NCI-H748 (cell line): ENCODE measurements around the gene GOLGA8K.
"Not testable (repeated sequence)": the region's sequence is repeated elsewhere in the genome, so short reads cannot be mapped to it uniquely, and the experiment has no call there.

Experiments
- DNase-seq: peaks from one replicate; lab custom pipeline; 2025; ENCODE audit not compliant: unreplicated experiment; lab: John Stamatoyannopoulos, UW

The GOLGA8K gene

DNA sequence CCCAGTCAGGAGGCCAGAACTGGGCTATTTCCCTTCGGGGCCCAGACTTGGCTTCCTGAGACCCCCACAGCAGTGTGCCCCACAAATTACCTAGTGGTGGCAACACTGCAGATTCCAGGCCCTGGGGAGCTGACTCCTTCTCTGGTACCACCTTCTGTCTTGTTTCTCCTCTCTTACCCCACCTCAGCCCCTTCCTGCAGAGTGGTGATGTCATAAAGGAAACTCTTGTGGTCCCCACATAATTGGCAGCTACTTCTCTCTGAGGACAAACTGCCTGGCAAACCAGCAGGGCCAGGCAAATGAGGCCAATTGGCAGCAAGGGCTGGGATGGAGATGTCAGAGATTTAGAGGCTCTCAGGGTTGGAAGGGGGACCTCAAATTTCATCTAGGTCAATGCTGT, 44.6 kb downstream of the GOLGA8K start:
- DNase-seq = not testable (repeated sequence)

DNA sequence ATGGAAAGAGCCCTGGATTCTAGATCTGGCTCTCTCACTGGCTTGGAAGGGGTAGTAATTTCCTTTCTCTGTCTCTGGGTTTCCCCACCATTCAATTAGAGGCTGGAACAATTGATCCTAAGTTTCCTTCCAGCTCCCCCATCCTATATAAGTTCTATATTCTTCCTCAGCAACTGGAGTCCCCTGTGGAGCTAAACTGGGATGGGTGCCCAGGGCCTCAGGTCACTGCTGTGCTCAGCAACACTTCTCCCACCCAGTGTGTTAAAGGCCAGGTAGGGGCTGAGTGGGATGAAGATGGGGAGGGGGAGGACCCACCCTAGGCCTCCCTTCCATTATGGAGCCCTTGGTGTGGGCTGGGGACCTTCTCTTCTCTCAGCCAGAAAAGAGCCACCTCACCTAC, 46.2 kb downstream of the GOLGA8K start:
- not testable (repeated sequence) for DNase-seq

DNA sequence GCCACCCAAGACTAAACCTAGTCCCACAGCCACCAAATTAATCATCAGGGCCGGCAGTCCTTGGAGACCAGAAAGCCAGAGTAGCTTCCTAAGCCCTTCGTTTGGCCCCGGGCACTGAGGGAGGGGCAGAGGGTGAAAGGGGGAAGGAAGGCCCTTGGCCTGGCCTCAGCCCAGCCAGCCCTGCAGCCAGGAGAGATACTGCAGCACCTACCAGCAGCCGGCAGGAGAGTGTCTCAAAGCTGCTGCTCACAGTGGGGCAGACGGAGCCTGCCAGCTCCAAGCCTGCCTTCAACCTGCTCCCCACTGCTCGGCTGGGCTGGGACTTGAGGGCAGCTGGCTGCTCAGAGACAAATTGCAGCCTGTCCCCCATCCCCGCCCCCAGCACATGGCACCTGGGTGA, 50.3 kb downstream of the GOLGA8K start:
- not testable (repeated sequence) for DNase-seq

DNA sequence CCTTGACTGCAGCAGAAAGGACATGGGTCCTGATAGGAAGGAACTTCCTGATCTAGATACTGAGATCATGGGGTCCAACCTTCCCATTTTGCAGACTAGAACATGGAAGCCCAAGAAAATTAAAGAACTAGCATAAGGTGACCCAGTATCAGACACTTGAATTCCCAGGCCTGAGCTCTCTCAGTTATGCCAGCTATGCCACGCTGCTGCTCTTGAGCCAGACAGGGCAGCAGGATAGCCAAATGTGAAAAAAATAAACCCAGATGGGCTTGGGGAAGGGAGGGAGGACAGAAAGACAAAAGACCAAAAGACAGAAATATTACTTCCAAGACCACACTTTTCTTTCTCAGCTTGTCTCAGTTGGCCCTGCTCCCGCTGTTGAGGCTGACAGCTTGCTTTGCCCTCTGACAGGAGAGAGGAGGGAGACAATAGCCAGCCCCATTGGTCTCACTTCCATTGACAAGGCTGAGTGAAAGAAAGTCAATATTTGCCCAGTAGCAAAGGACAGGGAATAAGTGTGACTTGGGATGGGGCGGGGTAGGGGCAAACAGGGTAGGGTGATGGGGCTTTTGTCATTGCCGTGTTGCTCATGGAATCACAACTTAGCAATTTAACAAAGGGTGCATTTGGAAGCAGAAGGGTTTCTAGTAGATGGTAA, 52.4 kb downstream of the GOLGA8K start:
- not testable (repeated sequence) for DNase-seq

DNA sequence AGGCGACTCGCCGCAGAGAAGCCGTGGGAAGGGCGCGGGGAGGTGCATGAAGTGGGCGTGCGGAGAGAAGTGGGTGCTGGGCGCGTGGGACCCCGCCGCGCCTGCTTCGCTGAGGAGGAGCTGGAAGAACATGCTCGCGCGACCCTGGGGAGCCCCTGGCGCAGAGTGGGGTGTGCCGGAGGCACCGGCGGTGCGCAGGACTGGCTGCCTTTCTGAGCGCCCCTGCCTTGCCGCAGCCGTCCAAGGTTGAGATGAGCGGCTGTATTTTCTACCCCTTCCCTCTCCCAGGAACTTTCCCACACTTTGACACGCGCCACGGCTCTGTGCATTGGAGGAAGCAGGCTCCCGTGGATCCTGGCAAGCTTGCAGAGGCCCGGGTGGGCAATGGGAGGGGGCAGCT, 56.1 kb downstream of the GOLGA8K start:
- DNase-seq = not testable (repeated sequence)

DNA sequence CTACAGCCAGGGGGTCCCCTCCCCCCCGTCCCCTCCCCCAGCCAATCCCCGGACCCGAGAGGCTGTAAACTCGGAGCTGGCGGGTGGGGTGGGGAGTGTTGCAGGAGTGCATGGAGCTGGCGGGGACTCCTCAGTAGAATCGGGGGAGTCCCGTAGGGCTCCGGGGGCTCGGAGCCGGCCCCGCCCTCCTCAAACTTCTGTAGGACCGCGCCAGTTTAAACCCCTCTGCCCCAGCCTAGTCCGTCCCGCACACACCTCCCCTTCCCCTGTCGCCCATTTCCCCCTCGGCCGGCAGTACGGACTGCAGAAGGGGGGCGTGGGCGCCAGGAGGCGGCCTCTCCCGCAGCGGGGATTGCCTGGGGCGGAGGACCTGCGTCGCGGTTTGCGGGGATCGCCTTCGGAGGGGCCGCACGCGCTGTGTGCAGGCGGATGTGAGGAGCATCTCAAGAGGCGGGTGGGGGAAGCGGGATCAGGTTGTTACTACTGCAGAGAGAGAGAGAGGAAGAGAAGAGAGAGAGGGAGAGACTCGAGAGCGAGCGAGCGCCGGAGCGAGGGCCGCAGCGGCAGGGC, 57.0 kb downstream of the GOLGA8K start:
- not testable (repeated sequence) for DNase-seq

DNA sequence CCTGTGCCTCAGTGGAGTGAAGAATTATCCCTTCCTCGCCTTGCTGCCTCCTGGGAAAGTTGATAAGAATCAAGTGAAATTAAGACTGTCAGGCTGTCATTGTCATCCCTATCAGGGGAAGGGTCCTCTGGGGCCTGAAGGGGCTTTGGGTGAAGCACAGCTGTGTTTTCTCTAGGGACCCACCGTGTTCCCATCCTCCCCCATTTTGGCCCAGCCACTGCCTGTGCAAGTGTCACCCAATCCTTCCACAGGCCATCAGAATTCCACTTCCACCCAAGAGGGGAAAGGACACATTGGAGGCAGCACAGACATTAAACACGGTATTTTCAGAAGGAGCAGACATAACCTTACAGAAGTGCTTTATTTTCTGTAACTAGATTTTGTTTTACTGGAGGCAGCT, 59.2 kb downstream of the GOLGA8K start:
- not testable (repeated sequence) for DNase-seq
